Esophagus squamous epithelium (tissue), 5 donors: ENCODE data around the gene KLHL18. TPM values are rescaled to one million over a fixed set of nuclear protein-coding genes. Genes with fewer than 3 reads are reported as not detected.
"Not testable (repeated sequence)": the region's sequence is repeated elsewhere in the genome, so short reads cannot be mapped to it uniquely, and the experiment has no call there.

Experiments used
- DNase-seq: peaks from one replicate; lab custom pipeline; 2025; lab: John Stamatoyannopoulos, UW
- H3K27ac ChIP-seq, 4 donors: fragments of 200-600 bp; sonication (generic); one replicate each; pipeline ENCODE4 v1.5.1; 2016 to 2019; ENCODE audit warnings: mild to moderate bottlenecking in 1 of 4
- H3K27me3 ChIP-seq, 4 donors: fragments of 200-600 bp; sonication (generic); 1 replicate in 3 of 4; 2 replicates in 1 of 4; pipeline versions ENCODE4 v1.5.1 to v1.6.0; 2017 to 2021; ENCODE audit warnings: antibody characterized with exemption in 1 of 4
- H3K36me3 ChIP-seq, 3 donors: fragments of 200-600 bp; sonication (generic); one replicate each; pipeline ENCODE4 v1.5.1; 2016 to 2019
- H3K4me1 ChIP-seq, 3 donors: fragments of 200-600 bp; sonication (generic); one replicate each; pipeline ENCODE4 v1.5.1; 2017 to 2019
- H3K4me3 ChIP-seq, 4 donors: fragments of 200-600 bp; sonication (generic); 1 replicate in 3 of 4; 2 replicates in 1 of 4; pipeline ENCODE4 v1.5.1; 2016 to 2019; ENCODE audit warnings: mild to moderate bottlenecking in 2 of 4, moderate library complexity in 1 of 4
- H3K9me3 ChIP-seq, 3 donors: fragments of 200-600 bp; sonication (generic); one replicate each; pipeline ENCODE4 v1.5.1; 2016 to 2019
- POLR2A ChIP-seq, 4 donors: fragments of 450-650 bp; IDR thresholded peaks; one replicate each; pipeline ENCODE4 v1.6.1; 2017; ENCODE audit warnings: antibody characterized with exemption in 4 of 4, mild to moderate bottlenecking in 4 of 4, moderate library complexity in 3 of 4
- WGBS, 2 donors: methylation state at CpG; one replicate each; pipeline ENCODE4 v1.1.5; 2018; 5-methylcytosine and 5-hydroxymethylcytosine counted together
- intact Hi-C: fragments of 100-400 bp; cut with DNase I; formaldehyde crosslinking; loops from one replicate; pipeline ENCODE4 v1.15.0; 2022
- total RNA-seq, 4 donors: library from RNA; depleted of rRNA; stranded (reverse); fragments of >200 nt; gene quantifications; one replicate each; pipeline ENCODE4 v1.1.0, GENCODE V29; 2016
- TF ChIP-seq, protein P1 (sequence below), 6 experiments: fragments of 450-650 bp in 4 of 6; fragments of 200-600 bp in 2 of 6; sonication (generic) in 2 of 6; IDR thresholded peaks; one replicate each; pipeline ENCODE4 v1.5.1; 2016 to 2019; ENCODE audit warnings: antibody characterized with exemption in 6 of 6, mild to moderate bottlenecking in 4 of 6, moderate library complexity in 4 of 6
- donor health status: DM: yes; HTN: yes; CAD: no.

KLHL18 gene
- total RNA-seq, 4 donors from 2014 or later, result 12.4 to 19.5 (median 17.0) TPM

DNA sequence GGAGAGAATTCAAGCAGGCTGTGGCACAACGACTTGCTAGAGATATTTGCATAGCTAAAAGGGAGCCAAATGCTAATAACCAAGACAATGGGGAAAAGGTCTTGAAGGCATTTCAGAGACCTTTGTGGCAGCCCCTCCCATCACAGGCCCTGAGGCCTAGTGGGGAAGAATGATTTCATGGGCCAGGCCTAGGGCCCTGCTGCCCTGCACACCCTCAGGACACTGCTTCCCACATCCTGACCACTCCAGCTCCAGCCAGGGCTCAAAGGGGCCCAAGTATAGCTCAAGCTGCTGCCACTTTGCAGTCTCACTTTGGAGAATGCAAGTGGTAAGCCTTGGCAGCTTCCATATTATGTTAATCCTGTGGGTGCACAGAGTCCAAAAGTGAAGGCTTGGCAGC lies 76.6 kb downstream of the KLHL18 start:
- DNase-seq, result no peak
- Histone ChIP-seq H3K9me3 (peaks cover 11 to 30% (median 22%) of the 10 kb centered on the region in 3 donors), H3K27ac (no peak overlapping the region), H3K4me3 (no peak overlapping the region), H3K4me1 (peaks cover 0 to 6% (median 3%) of the 10 kb centered on the region in 3 donors), H3K36me3 (no peaks in the 10 kb centered on the region), H3K27me3 (no peaks in the 10 kb centered on the region)
- TF ChIP-seq POLR2A (IDR thresholded peaks at IDR 0.05), result no peak
- TF ChIP-seq, protein P1, sequence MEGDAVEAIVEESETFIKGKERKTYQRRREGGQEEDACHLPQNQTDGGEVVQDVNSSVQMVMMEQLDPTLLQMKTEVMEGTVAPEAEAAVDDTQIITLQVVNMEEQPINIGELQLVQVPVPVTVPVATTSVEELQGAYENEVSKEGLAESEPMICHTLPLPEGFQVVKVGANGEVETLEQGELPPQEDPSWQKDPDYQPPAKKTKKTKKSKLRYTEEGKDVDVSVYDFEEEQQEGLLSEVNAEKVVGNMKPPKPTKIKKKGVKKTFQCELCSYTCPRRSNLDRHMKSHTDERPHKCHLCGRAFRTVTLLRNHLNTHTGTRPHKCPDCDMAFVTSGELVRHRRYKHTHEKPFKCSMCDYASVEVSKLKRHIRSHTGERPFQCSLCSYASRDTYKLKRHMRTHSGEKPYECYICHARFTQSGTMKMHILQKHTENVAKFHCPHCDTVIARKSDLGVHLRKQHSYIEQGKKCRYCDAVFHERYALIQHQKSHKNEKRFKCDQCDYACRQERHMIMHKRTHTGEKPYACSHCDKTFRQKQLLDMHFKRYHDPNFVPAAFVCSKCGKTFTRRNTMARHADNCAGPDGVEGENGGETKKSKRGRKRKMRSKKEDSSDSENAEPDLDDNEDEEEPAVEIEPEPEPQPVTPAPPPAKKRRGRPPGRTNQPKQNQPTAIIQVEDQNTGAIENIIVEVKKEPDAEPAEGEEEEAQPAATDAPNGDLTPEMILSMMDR (IDR thresholded peaks at IDR 0.05), result no peak
- WGBS, 2 donors, result 0 to 53% methylated on average over 1 of the region's 1 CpG
- intact Hi-C loops, result no loop called here

DNA sequence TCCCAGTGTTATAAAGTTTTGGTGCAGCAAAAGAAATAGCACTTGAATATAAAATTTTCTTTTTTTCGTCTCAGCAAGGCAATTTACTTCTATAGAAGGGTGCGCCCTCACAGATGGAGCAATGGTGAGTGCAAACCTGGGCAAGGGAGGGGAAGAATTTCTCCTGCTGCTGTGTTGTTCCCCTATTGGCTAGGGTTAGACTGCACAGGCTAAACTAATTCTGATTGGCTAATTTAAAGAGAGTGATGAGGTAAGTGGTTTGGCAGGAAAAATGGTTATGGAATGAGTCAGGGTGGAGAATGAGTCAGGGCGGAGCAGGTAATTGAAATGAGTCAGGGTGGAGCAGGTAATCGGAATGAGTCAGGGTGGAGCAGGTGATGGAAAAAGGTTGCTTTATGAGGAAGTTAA lies 77.4 kb downstream of the KLHL18 start:
- 55 to 60% methylated on average over 4 of the region's 4 CpGs for WGBS, 2 donors
- peaks cover 11 to 30% (median 22%) of the 10 kb centered on the region in 3 donors for H3K9me3 ChIP-seq
- DNase-seq, H3K4me1 ChIP-seq, H3K27me3 ChIP-seq, intact Hi-C loops, H3K36me3 ChIP-seq, H3K4me3 ChIP-seq: not testable (repeated sequence)
- peak overlapping the region in 2 of 4 donors; percentile 56 to 60 for H3K27ac ChIP-seq

DNA sequence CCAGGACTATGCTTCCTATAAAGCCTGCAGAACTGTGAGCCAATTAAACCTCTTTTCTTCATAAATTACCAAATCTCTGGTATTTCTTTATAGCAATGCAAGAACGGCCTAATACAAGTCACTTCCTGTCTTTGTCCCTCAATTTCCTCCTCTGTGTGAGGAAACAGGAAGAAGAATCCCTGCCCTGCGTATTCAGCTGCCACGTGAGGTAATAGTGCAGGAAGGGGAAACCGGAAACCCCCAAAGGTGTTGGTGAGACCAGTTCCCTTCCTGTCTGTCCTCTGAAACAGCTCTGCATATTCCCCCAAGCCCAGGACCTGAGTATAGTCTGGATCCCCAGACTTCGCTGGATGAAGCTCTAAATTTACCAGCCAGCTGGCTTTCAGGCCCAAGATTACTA lies 80.0 kb downstream of the KLHL18 start:
- intact Hi-C loops, result no loop called here
- 62 to 74% methylated on average over 5 of the region's 5 CpGs for WGBS, 2 donors
- TF ChIP-seq, protein P1 (IDR thresholded peaks at IDR 0.05), result no peak
- Histone ChIP-seq H3K36me3 (no peaks in the 10 kb centered on the region), H3K4me1 (peaks cover 0 to 15% (median 3%) of the 10 kb centered on the region in 3 donors), H3K4me3 (no peak overlapping the region), H3K27ac (peak overlapping the region in 3 of 4 donors; percentile 8 to 61 (median 54)), H3K9me3 (peaks cover 11 to 30% (median 22%) of the 10 kb centered on the region in 3 donors), H3K27me3 (no peaks in the 10 kb centered on the region)
- DNase-seq, result no peak

DNA sequence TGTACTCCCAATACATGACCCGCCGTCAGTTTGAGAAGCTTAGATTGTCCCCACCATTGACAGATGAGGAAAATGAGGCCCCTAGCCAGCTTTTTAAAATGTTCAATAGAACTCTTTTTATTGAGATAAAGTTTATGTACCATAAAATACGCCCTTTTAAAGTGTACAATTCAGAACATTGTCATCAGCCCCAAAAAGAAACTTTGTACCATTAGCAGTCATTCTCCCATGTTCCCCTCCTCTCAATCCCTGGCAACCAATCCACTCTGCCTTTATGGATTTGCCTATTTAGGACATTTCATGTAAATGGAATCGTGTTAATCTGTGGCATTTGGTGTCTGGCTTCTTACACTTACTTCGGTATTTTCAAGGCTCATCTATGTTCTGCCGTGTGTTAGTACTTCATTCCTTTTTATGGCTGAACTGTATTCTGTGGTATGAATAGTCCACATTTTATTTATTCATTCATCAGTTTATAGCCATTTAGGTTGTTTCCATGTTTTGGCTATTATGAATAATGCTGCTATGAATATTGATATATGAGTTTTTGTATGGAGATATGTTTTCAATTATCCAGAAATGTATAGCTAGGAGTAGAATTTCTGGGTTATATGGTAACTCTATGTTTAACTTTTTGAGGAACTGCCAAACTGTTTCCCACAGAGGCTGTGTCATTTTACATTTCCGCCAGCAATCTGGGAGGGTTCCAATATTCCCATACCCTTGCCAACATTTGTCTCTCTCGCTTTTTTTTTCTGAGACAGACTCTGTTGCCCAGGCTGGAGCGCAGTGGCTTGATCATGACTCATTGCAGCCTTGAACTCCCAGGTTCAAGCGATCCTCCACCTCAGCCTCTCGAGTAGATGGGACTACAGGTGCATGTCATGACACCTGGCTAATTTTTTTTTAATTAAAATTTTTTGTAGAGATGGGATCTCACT lies 82.7 kb downstream of the KLHL18 start:
- TF ChIP-seq POLR2A (IDR thresholded peaks at IDR 0.05), result no peak
- TF ChIP-seq, protein P1 (IDR thresholded peaks at IDR 0.05), result no peak
- 33 to 37% methylated on average over 11 of the region's 11 CpGs for WGBS, 2 donors
- intact Hi-C loops, result no loop called here

DNA sequence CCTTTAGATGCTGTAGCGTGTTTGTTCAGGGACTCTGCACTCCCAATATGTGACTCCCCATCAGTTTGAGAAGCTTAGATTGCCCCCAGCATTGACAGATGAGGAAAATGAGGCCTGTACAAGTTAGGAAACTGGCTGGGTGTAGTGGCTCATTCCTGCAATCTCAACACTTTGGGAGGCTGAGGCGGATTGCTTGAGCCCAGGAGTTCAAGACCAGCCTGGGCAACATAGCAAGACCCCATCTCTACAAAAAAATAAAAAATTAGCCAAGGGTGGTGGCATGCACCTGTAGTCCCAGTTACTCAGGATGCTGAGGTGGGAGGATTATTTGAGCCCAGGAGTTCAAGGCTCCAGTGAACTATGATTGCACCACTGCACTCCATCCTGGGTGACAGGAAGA lies 84.1 kb downstream of the KLHL18 start:
- H3K27ac ChIP-seq, result no peak overlapping the region
- H3K4me1 ChIP-seq, result peaks cover 0 to 15% (median 3%) of the 10 kb centered on the region in 3 donors
- H3K4me3 ChIP-seq, result no peak overlapping the region
- TF ChIP-seq POLR2A (IDR thresholded peaks at IDR 0.05), result no peak
- TF ChIP-seq, protein P1 (IDR thresholded peaks at IDR 0.05), result no peak
- 80 to 93% methylated on average over 2 of the region's 2 CpGs for WGBS, 2 donors
- H3K27me3 ChIP-seq, result peaks cover 0 to 14% (median 0%) of the 10 kb centered on the region in 4 donors
- H3K36me3 ChIP-seq, result no peaks in the 10 kb centered on the region
- no peak for DNase-seq
- intact Hi-C loops, result no loop called here
- no peaks in the 10 kb centered on the region for H3K9me3 ChIP-seq

More for the DNA sequence above, 82.7 kb downstream of the KLHL18 start:
- Histone ChIP-seq H3K9me3 (peaks cover 0 to 3% (median 0%) of the 10 kb centered on the region in 3 donors), H3K4me1 (peaks cover 0 to 15% (median 3%) of the 10 kb centered on the region in 3 donors), H3K27me3 (peaks cover 0 to under 1% (median 0%) of the 10 kb centered on the region in 4 donors), H3K4me3 (no peak overlapping the region), H3K36me3 (no peaks in the 10 kb centered on the region), H3K27ac (peak overlapping the region in 2 of 4 donors; percentile 13 to 38)
- no peak for DNase-seq
